ENCODE results near the gene SLC26A1.
"Not testable (repeated sequence)": the region's sequence is repeated elsewhere in the genome, so short reads cannot be mapped to it uniquely, and the experiment has no call there.

The SLC26A1 gene

DNA sequence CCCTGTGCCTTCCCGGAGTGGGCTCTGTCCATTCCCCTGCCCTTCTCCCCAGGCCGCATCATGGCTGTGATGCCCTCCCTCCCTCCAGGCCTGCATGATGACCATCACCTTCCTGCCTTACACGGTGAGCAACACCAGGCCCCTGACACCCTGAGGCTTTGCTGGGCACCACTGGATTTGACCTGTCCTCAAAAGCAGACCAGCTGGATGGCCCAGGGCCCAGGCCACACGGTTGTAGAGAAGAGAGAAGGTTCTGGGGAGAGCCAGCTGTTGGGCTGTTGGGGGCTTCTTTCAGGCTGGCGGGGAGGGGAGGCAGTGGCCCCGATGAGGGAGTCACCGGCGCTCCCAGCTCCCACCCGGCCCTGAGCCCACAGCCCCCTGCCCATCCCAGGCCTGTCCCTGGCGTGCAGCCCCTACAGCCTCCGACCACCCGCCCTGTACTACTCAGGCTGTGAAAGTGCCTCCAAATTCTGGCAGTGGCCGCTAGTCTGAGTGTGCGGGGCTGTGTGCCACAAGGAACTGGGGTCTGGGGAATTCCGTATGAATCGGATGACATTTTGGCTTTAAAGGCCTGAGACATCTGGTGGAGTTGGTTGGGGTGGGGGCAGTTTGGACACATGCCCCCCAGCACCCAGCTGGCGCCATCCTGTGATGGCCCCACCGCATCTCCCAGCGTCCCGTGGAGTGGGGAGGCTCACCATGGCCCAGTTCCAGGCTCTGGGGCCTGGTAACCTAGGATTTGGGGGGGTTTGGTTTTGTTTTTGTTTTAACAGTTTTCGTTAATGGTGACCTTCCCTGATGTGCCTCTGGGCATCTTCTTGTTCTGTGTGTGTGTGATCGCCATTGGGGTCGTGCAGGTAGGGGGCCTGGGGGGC, 41.4 kb downstream of the SLC26A1 start:
- no peak for DNase-seq

DNA sequence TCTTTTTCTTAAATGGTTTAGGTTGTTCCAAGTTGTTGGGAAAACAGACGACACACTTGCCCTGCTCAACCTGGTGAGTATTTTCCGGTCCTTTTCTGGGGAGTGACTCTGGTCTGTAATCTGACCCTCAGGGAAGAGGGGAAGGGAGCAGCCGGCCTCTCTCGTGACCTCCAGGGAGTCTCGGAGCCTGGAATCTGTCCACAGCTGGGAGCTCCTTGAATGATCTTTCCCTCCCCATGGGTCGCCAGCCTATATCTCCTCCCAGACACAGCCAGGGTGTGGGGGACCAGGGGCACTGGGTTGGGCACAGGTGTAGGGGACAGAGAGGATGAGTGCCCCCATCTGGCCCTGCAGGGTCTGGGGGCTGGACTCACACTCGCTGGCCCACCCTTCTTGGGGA, 42.0 kb downstream of the SLC26A1 start:
- no peak for DNase-seq

DNA sequence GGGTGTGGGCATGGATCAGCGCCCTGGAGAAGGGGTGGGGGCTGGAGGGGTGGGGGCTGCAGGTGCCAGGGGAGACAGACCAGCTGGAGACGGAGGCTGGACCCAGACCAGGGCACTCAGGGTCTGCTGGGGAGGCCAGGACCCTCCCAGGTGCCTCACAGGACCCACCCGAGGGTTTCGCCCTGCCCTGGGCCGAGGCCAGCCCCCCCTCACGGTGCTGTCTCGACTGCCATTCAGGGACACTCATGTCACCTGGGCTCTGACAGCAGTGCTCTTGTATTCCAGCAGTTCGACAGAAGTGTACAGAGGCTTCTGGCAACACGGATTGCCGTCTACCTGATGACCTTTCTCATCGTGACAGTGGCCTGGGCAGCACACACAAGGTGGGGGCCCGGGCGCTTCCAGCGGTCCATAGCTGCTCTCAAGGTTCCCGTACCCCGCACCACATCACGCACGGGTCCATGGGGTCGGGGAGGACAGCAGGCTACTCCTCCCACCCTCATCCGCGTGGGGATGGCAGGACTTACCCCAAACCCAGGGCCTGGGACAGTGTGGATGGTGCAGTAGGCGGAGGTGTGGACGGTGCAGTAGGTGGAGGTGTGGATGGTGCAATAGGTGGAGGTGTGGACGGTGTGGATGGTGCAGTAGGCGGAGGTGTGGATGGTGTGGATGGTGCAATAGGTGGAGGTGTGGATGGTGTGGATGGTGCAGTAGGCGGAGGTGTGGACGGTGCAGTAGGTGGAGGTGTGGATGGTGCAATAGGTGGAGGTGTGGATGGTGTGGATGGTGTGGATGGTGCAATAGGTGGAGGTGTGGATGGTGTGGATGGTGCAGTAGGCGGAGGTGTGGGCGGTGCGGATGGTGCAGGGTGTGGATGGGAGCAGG, 42.8 kb downstream of the SLC26A1 start:
- DNase-seq, result no peak

- no peak for DNase-seq
Measured at GRCh38 chr4:949656-950055, 43.5 kb downstream of the SLC26A1 start.

- no peak for DNase-seq
Measured at GRCh38 chr4:948936-949300, 44.3 kb downstream of the SLC26A1 start.

DNA sequence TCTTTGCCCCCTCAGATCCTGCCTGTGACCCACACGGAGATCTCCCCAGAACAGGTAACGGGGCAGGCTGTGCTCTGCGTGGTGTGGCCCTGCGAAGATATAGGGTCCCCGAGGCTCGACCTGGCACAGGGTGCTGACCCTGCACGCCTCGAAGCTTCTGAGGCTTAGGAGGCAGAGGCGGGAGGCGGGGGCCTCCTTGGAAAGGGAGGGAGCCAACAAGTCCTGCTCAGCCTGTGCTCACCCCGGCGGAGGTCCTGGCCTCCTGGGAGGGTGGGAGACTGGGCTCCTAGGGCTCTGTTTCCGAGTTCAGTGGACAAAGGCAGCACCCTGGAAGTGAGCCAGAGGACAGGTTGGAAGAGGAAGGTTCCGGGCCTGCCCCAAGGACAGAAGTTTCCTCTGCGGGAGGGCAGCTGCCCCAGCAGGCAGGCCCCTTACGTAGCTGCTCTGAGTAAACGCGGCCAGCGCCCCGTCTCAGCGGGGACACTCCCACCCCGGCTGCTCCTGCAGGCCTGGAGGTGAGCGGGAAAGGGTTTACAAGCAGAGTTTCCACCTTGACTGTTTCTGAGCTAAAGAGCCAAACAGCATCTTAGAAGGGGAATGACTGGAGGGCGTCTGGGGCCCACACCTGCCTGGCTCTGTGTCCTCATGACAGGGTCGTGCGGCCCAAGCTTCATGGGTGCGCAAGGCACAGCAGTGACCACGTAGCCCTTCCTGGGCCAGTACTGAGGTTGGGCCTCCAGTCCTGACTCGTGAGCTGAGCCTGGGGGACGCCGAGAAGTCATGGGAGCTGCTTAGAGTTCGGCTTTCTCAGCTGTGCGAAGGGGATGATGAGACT, 44.9 kb downstream of the SLC26A1 start:
- no peak for DNase-seq

DNA sequence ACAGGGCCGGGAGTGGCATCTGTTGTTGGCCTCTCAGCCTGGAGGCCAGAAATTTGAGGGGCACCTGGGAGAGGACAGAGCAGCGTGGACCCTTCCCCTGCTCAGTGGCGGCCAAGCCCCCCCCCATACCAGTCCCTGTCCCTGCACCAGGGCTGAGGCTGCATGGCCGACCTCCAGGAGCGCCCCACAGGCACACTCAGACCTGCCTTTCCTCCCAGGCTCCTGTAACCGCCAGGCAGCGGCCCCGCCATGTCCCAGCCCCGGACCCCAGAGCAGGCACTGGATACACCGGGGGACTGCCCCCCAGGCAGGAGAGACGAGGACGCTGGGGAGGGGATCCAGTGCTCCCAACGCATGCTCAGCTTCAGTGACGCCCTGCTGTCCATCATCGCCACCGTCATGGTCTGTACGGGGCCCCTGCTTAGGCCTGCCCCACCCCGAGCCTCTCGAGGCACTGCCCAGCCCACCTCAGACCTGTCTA, 45.7 kb downstream of the SLC26A1 start:
- no peak for DNase-seq

- DNase-seq, result no peak
Measured at GRCh38 chr4:946517-947471, 46.4 kb downstream of the SLC26A1 start.

DNA sequence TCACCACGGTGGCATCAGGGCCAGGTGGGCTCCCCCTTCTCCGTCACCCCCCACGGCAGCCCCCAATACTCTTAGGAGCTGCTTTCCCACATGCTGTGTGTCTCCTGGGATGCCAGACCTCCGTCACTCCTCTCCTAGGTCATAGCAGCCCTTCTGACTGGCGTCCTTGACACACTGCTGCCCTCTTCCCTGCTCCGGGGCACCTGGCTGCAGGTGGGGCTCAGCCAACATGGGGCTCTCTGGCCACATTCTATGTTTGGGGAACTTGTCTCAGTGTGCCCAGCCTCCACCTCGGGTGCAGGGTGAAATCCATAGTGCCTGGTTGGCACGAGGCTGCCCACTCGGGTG, 47.1 kb downstream of the SLC26A1 start:
- DNase-seq, result no peak

- DNase-seq, result no peak
Measured at GRCh38 chr4:945274-946102, 47.7 kb downstream of the SLC26A1 start.

DNA sequence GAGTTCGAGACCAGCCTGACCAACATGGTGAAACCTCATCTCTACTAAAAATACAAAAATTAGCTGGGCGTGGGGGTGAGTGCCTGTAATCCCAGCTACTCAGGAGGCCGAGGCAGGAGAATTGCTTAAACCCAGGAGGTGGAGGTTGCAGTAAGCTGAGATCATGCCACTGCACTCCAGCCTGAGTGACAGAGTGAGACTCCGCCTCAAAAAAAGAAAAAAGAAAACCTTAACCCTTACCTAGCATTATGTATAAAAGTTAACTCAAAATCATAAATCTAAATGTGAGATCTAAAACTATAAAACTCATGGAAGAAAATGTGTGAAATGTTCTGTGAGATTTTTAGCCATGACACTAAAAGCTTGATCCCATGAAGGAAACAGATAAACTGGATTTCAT, 53.7 kb downstream of the SLC26A1 start:
- not testable (repeated sequence) for DNase-seq
